GM18870 (cell line): ENCODE data around the gene FAM151A.

ENCODE experiments used
- ATAC-seq: cut with Tn5 transposase; IDR thresholded peaks from one replicate; pipeline ENCODE4 v1.9.1; 2021; ENCODE audit warnings: moderate library complexity; ENCODE audit not compliant: unreplicated experiment

Gene FAM151A

DNA sequence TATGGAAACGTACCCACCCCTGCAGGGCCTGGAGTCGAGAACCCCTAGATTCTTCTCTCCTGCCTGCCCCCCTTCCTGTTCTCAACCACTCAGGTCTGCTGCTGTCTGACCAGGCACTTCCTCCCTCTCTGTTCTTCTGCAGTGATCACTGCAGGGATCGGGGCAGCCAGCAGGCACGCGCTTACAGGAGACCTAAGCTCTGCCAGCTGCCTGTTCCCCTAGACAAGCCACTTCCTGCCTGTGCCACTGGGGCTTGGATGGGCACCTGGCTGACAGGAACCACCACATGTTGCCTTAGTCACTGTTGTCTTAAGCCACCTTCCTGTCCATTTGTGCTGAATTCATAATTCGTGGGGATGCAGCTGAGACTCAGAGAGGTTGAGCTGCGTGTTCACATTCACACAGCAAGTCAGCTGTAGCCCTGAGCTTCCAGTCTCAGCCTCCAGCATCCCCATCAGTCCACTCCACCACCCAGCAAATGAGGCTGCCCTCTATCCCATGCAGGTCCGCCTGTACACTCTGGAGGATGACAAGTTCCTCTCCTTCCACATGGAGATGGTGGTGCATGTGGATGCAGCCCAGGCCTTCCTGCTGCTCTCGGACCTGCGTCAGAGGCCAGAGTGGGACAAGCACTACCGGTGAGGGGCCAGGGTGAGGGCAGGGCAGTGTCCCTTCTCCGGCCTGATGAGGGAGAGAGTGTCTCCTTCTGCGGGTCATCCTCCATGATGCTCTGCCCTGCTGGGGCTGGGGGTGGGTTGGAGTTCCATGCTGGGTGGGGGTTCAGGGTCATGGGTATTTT, 18.6 kb downstream of the FAM151A start:
- ATAC-seq = no peak

DNA sequence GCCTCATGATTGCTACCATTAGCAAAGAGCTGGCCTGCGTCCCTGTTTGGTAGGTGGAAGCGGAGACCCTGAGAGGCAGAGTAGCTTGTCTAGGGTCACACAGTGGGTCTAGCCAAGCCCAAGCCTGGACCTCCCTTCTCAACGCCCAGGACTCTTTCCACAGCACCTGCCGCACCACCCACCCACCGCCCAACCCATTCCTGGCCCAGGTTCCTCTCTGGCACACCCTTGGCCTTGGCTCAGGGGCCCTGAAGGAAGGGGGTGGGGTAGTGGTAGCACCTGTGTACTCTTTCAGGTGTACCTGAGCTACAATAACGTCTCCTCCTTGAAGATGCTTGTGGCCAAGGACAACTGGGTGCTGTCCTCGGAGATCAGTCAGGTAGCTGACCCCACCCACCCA, 19.3 kb downstream of the FAM151A start:
- no peak for ATAC-seq

DNA sequence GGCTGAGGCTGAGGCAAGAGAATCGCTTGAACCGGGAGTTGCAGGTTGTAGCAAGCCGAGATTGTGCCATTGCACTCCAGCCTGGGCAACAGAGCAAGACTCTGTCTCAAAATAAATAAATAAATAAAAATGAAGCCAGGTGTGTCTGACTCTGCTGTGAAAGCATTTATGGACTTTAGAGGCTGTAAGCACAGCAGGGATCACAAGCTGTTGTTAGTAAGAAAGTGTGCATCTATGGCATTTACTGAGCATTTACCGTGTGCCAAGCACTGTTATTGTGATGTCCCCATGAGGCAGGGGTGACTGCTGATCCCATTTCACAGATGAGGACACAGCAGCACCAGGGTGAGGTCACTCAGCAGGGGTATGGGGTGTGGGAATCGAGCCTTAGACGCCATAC, 20.1 kb downstream of the FAM151A start:
- no peak for ATAC-seq

DNA sequence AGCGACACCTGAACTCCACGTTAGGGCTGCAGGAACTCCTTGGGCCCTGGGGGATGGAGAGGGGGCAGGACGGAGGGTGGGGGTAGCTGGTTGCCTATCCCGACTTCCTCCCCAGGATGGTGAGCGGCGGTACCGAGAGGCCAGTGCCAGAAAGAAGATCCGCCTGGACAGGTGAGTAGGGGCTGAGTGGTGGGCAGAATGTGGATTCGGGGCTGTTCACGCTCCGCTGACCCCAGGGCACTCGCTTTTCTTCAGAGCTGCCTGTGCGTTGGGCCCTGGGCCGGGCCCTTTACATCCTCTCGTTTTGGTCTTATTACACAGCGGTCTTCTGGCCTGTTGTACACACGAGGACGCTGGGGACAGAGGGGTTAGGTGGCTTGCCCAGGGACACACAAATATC, 20.8 kb downstream of the FAM151A start:
- ATAC-seq = no peak

DNA sequence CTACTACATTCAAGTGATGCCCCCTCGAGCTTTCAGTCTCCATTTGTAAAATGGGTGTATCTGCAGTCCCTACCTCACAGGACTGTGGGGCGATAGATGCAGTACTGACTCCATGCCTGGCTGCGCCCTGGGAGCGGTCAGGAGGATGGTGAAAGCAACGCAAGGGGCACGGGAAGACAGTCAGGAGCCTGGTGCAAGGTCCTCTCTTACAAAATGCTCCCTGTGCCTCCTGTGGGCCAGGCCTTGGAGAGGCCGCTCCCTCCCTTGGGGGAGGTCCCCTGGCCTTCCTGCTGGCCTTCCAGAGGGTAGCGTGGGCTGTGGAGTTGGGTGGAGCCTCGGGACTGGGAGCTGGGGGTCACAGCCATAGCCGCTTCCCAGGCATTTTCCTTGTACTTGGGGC, 21.6 kb downstream of the FAM151A start:
- ATAC-seq = no peak

DNA sequence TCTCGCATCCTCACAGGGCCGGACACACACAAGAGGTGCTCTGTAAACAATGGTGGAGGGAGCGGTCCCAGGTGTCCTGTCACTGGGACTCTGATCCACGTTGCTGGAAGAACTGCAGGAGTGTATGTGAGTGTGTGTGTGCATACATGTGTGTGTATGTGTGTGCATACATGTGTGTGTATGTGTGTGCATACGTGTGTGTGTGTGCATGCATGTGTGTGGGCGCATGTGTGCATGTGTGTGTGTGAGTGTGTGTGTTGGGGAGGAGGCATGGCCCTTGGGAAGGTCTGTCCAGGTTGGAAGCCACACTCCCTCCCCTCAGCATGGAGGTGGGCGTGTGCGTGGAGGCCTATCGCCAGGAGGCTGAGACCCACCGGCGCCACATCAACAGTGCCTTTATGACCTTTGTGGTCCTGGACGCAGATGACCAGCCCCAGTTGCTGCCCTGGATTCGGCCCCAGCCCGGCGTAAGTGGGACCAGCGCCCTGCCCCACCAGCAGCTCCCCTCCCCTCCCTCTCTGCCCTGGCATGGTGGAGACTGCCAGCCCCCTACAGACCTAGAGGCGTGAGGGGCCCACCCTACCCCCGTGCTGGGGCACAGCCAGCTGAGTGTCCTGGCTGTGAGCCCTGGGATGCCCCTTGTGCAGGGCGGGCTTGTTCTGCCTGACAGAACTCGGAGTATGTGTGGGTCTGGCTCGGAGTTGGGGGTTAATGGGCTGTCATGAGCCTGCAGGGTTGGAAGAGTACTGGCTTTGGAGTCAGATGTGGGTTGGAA, 22.2 kb downstream of the FAM151A start:
- no peak for ATAC-seq

DNA sequence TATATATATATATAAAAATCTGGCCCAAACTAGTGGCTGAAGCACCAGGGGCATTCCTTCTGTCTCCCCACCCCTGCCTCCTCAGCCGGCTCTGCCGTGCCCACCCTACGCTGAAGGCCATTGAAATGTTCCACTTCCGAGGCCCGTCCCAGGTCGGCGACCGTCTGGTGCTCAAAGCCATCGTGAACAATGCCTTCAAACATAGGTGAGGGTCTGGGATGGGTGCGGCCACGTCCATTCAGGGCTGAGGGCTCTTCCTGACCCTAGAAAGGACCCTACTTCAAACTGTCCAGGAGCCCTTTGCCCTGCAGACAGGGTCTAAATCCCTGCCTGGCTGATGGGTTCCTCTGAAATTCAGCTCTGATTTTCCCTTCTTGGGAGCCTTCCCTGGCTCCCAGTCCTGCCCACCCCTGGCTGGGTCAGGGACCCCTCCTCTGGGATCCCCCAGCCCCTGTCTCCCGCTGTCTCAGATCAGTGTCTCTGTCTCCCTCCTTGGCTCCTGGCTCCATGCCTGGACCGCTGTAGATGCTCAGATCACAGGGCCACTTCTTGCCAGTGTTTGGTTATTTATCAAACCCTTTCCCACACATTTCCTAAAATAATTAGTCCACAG, 24.0 kb downstream of the FAM151A start:
- no peak for ATAC-seq

DNA sequence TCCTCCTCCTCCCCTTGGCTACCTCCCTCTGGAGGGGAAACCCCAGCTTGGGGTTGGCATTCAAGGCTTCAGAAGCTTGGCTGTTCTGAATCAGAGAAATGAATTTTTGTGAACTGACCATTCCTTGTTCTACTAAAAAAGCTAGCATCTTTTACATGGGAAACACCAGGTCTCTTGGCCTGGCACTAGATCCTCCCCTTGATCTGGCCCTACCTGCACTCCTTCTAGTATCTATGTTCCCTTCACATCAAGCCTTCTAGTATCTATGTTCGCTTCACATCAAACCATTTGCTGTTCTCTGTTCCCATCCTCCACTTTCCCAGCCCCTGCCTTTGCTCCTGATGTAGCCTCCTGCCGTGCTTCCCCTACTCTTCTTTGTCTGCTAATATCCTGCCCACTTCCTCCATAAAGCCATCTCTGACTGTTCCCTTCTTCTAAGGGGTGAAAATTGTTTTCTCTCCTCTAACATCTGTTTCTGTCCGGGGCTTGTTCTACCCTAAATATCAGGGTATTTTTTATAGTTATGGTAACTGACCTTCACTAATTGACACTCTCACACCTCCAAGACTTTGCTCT, 25.8 kb downstream of the FAM151A start:
- ATAC-seq = no peak

DNA sequence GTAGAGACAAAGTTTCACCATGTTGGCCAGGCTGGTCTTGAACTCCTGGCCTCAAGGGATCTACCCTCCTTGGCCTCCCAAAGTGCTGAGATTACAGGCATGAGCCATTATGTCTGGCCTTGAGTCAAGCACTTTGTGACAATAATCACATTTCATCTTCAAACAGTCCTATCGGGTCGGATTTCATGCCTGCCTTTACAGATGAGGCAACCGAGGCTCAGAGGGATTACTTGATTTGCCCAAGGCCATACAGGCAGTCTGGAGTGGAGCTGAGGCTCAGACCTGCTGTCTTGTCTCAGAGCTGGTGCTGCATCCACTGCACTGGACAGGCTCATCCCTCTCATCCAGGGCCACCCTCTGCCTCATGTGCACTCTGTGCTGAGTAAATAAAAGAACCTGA, 26.6 kb downstream of the FAM151A start:
- no peak for ATAC-seq

DNA sequence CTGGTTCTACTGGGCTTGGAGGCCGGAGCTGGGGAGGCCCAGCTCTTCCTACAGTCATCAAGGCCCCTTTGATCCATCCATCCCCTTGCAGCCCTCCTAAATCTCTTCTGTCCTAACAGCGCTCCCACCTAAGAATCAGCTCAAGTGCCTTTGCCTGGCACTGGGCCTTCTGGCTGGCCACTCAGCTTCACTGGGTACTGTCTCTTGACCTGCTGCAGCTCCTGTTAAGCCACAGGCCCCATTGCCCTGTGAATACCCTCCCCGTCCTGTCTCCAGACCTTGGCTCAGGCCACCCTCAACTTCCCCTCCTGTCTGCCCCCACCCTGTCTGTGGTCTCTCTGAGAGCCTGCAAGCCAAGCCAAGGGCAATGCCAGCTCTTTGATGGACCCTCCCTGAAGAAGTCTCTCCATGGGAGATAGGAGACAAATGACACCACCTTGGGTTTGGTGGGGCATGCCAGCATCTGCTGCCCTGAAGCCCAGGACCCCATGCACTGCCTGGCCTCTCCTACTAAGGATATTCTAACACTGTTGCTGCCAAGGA, 27.3 kb downstream of the FAM151A start:
- ATAC-seq = no peak

DNA sequence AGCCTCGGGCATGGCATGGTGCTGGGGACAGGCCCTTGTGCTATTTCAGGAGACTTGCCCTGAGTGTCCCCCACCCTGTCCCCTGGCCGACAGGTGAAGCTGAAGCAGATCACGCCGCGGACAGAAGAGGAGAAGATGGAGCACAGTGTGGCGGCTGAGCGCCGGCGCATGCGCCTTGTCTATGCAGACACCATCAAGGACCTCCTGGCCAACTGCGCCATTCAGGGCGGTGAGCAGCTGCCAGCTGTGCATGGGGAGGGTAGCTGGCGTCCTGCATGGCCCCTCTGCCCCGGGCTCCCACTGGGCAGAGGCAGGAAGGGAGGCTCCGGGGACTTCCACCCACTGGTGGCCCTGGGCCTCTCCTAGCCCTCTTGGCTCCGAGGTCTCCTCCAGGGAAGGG, 28.9 kb downstream of the FAM151A start:
- ATAC-seq = no peak

DNA sequence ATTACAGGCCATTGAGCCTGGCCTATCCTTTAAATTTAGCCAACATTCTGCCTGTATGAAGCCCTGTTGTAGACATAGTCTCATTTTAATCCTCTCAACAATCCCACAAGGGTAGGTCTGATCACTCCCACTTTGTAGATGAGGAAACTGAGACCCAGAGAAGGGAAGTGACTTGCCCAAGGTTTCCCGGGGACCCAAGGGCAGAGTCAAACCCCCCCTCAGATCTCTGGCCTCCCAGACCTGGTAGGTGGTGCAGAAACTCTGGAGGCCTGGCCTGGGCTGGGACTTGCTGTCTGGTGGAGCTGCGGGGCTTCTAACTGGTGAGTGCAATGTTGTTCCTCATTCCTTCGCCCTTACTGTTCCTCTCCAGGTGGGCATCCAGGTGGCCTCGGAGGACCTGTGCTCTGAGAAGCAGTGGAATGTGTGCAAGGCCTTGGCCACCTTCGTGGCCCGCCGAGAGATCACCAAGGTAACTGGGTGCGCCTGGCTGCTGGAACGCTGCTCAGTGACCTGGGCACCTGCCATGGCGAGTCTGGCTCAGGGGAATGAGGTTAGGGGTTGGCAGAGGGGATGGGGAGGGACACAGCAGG, 29.7 kb downstream of the FAM151A start:
- no peak for ATAC-seq

DNA sequence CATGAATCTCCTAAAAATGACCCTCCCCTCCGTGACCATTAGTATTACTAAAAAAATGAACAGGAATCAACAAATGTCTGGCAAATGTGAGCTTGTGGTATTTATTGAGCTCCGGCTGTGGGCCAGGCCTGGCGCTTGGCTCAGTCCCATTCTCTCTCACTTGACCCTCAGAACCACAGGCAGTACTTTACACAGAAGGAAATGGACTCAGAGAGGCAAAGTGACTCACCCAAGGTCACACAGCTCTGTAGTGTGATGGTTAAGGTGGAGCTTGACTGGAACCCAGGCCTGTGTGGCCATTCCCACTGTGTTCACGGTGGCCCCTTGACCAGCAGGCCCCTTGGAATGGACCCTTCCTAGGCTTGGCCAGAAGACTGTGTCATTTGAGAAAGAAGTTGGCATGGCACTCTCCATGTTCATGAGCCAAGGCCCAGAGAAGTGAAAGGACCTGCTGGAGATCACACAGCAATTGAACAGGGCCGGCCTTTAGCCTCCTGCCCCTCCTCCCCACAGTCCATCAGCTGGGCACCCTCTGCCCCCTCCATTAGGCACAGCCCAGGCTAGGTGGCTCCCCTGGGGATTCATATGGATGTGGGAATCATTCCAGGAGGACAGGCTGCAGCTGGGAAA, 32.1 kb downstream of the FAM151A start:
- no peak for ATAC-seq

DNA sequence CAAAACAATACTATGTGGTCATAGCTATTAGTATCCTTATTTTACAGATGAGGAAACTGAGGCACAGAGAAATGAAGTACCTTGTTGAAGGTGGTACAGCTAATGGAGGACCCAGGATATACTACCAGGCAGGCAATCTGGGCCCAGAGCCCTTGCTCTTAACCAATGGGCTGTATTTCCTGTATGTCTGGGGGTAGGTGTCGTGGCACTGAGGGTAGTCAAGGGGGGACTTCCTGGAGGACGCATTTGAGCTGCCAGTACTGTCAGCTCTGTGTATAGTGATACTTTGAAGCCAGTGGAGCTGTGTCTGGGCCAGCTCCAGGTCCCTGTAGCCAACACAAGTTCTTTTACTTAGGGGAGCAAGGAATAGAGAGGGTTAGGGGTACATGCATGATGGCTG, 34.9 kb downstream of the FAM151A start:
- no peak for ATAC-seq

DNA sequence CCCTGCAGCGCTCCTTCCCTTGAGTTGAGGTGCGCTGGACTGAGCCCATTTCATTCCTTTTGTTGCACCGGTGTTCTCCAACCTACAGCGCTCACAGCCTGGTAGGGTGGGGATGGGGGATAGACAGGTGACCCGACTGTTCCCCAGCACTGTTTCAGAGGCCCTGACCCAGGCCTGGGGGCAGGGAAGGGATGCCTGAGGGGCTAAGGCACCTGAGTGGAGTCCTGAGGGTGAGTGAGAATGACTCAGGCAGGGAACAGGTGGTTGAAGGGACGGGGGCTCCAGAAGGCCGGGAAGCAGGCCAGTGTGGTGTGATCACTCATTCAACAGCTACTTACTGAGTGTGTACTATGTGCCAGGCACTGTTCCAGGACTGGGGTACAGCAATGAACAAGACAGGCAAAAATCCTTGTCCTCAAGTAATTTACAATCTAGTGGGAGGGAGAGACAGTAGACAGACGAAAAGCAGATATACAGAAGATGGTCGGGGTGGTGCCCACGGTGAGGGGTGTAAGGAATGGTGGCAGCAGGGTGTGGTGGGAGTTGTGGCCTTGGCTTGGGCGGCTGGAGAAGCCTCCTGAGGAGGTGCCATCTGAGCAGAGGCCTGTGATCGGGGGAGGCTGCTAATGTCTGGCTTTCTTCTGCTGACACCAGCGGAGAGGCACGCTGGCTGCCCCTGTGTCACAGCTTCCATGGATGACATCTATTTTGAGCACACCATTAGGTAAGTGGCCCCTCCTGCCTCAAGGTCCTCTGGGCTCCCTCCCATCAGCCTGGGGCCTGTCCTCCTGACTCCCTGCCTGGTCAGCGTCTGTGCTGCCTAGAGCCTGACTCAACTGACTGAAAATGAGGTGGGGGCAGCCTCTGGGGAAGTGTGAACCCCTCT, 37.9 kb downstream of the FAM151A start:
- no peak for ATAC-seq

DNA sequence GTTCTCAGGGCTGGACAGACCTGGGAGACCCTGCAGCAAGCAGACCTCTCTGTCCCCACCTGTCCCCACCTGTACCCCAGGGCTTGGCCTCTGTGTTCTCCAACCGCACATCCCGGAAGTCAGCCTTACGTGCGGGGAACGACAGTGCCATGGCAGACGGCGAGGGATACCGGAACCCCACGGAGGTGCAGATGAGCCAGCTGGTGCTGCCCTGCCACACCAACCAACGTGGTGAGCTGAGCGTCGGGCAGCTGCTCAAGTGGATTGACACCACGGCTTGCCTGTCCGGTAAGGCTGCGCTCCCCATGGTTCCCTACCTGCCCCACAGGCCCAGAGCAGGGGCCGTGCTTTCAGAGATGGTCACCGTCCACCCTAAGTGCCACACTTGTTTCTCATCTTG, 38.8 kb downstream of the FAM151A start:
- ATAC-seq = no peak

DNA sequence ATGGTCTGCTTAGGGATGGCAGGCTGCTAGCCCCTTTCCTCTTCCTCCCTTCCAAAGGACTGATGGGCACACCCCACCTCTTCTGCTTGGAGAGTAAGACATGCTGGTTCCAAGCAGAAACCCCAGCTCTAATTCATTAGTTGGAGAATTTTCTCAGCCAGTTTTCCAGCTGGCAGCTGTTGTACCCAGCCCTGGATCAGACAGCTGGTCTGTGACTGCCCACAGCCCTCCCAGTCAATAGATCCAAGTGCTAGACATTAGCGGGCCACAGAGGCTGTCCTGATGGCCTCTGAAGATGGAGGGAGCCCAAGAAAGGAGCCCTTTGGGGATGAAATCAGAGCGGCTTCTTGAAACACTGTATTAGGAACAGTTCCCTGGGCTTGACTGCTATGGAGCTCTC, 39.5 kb downstream of the FAM151A start:
- no peak for ATAC-seq

DNA sequence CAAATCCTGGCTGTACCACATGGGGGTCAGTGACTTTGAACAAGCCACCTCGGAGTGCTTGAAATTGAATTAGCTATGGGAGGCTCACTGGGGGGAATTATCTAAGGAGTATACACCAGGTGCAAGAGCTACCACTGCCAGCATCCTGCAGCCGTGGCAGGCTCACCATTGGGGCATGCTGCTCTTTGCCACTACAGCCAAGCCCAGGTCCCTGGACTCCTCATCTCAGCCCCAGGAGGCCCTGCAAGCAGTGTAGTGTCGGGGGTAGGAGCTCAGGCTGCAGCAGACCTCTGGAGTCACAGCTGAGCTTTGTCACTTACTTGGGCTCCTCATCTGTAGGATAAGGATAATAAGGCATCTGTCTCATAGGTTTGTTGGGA, 40.0 kb downstream of the FAM151A start:
- ATAC-seq = no peak

DNA sequence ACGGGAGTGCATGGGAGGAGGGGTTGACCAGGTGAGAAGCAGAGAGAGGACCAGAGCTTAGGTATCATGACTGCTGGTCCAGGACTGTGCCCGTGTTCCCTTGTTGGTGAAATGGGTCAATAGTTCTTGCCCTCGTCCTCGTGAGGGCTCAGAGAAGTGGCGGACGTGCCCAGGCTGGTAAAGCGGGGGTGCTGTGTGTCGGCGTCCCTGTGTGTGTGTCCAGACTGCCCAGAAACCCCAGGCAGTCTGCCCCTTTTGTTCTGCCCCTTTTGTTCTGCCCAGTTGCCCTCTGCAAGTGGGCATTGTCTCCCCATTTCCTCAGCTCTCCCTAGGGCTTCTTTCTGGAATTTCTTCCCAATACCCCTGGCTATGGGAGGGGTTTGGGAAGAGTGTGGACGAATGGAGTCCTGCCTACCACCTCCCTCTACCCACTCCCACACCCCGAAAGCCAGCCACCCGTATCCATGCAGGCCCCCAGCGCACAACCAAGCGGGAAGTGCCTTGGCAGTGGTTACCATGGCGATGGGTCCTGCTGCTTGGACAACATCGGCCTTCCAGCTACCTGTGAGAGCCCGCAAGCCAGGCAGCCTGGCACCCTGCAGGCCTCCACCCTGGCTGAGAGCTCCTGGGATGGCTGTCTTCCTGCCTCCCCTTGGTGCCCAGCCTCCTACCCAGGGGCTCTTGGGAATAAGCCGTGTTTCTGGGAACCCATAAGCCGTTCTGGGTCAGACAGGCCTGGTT, 40.6 kb downstream of the FAM151A start:
- ATAC-seq = no peak
